ENCODE measurements around the gene TEX264.

TEX264 gene

DNA sequence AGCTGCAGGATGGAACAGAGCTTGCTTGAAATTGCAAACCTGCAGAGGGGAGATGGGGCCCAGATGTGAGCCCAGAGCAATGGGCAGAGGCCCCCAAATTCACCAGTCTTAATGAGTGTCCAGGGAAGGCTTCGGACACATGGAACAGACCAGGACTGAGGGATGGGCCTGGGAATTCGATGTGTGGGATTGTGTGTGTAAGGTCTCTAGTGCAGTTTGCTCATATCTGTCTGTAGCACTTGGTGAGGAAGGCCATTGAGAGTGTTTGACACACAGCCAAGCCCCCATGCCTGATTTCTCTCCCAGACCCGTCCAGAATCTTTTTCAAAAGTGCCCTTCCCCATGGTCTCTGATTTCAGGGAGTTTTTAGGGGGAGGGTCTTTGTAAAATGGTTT is 17.2 kb downstream of the TEX264 start:
- Histone ChIP-seq H3K27me3 (ENCODE audit: insufficient read depth, low read length, poor library complexity) (no peaks in the 10 kb centered on the region), H3K79me2 (ENCODE audit: insufficient read depth, low read length) (0 out of 2 replicates have a peak, but pooled peaks cover 5% of the 10 kb centered on the region), H4K20me1 (ENCODE audit: insufficient read depth, low read length) (peaks cover 67% of the 10 kb centered on the region), H3K4me3 (ENCODE audit: low read depth in 1 of 2, low read length in 2 of 2) (no peak overlapping the region), H3K4me2 (ENCODE audit: insufficient read depth, low read length) (no peak overlapping the region), H2AFZ (ENCODE audit: low read depth, low read length) (no peak overlapping the region), H3K9ac (ENCODE audit: low read depth, low read length) (no peak overlapping the region), H3K9me3 (ENCODE audit: insufficient read depth, low read length, severe bottlenecking) (no peaks in the 10 kb centered on the region), H3K27ac (ENCODE audit: low read length) (no peak overlapping the region), H3K4me1 (ENCODE audit: insufficient read depth, low read length) (peaks cover 19% of the 10 kb centered on the region), H3K36me3 (ENCODE audit: insufficient read depth, low read length) (peaks cover 91% of the 10 kb centered on the region)
- ATAC-seq (ENCODE audit: insufficient read depth, low read depth) (no peak), DNase-seq (no peak)
- TF ChIP-seq, protein P1, sequence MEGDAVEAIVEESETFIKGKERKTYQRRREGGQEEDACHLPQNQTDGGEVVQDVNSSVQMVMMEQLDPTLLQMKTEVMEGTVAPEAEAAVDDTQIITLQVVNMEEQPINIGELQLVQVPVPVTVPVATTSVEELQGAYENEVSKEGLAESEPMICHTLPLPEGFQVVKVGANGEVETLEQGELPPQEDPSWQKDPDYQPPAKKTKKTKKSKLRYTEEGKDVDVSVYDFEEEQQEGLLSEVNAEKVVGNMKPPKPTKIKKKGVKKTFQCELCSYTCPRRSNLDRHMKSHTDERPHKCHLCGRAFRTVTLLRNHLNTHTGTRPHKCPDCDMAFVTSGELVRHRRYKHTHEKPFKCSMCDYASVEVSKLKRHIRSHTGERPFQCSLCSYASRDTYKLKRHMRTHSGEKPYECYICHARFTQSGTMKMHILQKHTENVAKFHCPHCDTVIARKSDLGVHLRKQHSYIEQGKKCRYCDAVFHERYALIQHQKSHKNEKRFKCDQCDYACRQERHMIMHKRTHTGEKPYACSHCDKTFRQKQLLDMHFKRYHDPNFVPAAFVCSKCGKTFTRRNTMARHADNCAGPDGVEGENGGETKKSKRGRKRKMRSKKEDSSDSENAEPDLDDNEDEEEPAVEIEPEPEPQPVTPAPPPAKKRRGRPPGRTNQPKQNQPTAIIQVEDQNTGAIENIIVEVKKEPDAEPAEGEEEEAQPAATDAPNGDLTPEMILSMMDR (IDR thresholded peaks at IDR 0.05; ENCODE audit: borderline replicate concordance, extremely low read depth, low read length, poor library complexity, severe bottlenecking) = no peak
- TF ChIP-seq EZH2 (IDR thresholded peaks at IDR 0.05; ENCODE audit: borderline replicate concordance, low read depth, low read length, severe bottlenecking) = no peak

DNA sequence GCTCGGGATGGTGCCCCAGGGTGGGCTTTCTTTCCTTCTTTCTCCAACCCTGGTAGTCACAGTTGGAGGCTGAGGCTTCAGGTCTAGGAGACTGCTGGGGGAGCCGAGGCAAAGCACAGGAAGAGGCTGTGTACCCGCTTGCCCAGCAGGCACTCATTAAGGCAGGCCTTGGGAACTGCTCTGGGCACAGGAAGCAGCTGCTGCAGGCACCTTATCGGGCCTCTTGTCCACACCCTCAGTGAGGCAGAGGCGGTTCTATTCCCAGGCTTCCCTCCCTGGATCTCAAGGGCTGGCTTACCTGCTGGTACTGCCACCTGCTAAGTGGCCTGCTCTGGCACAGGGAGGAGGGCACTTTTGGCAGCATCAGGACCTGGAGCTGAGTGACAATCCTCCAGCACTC is 20.0 kb downstream of the TEX264 start:
- DNase-seq = no peak
- Histone ChIP-seq H3K9ac (ENCODE audit: low read depth, low read length) (no peak overlapping the region), H3K4me1 (ENCODE audit: insufficient read depth, low read length) (peaks cover 11% of the 10 kb centered on the region), H3K4me3 (ENCODE audit: low read depth in 1 of 2, low read length in 2 of 2) (no peak overlapping the region), H3K4me2 (ENCODE audit: insufficient read depth, low read length) (no peak overlapping the region), H3K27ac (ENCODE audit: low read length) (no peak overlapping the region), H2AFZ (ENCODE audit: low read depth, low read length) (no peak overlapping the region), H3K79me2 (ENCODE audit: insufficient read depth, low read length) (0 out of 2 replicates have a peak, but pooled peaks cover 5% of the 10 kb centered on the region), H3K36me3 (ENCODE audit: insufficient read depth, low read length) (peaks cover 87% of the 10 kb centered on the region), H3K9me3 (ENCODE audit: insufficient read depth, low read length, severe bottlenecking) (no peaks in the 10 kb centered on the region), H3K27me3 (ENCODE audit: insufficient read depth, low read length, poor library complexity) (no peaks in the 10 kb centered on the region), H4K20me1 (ENCODE audit: insufficient read depth, low read length) (peaks cover 66% of the 10 kb centered on the region)
- TF ChIP-seq, protein P1 (IDR thresholded peaks at IDR 0.05; ENCODE audit: borderline replicate concordance, extremely low read depth, low read length, poor library complexity, severe bottlenecking) = no peak
- TF ChIP-seq EZH2 (IDR thresholded peaks at IDR 0.05; ENCODE audit: borderline replicate concordance, low read depth, low read length, severe bottlenecking) = no peak
- no peak for ATAC-seq (ENCODE audit: insufficient read depth, low read depth)

DNA sequence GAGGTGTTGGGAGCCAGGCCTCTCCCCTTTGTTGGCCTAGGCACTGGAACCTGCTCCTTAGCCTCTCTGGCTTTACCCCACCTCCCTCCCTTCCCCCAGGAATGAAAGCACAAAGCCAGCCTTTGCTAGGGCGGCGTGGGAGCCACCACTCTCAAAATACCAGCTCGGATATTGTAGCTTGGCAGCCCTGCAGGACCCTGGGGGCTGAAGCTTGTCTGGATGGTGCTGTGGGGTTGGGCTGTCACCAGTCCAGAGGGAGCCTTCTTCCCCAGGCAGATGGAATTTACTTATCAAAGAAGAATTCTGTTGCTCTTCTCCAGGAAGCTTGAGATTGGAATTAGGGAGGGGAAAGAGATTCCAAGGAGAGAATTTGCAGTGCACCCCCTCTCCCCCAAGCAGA is 20.9 kb downstream of the TEX264 start:
- Histone ChIP-seq H3K36me3 (ENCODE audit: insufficient read depth, low read length) (peaks cover 87% of the 10 kb centered on the region), H3K4me1 (ENCODE audit: insufficient read depth, low read length) (peaks cover 2% of the 10 kb centered on the region), H4K20me1 (ENCODE audit: insufficient read depth, low read length) (peaks cover 71% of the 10 kb centered on the region), H3K27ac (ENCODE audit: low read length) (no peak overlapping the region), H3K79me2 (ENCODE audit: insufficient read depth, low read length) (0 out of 2 replicates have a peak, but pooled peaks cover 4% of the 10 kb centered on the region), H2AFZ (ENCODE audit: low read depth, low read length) (no peak overlapping the region), H3K9me3 (ENCODE audit: insufficient read depth, low read length, severe bottlenecking) (no peaks in the 10 kb centered on the region), H3K4me2 (ENCODE audit: insufficient read depth, low read length) (no peak overlapping the region), H3K9ac (ENCODE audit: low read depth, low read length) (no peak overlapping the region), H3K4me3 (ENCODE audit: low read depth in 1 of 2, low read length in 2 of 2) (no peak overlapping the region), H3K27me3 (ENCODE audit: insufficient read depth, low read length, poor library complexity) (no peaks in the 10 kb centered on the region)
- DNase-seq (no peak), ATAC-seq (ENCODE audit: insufficient read depth, low read depth) (no peak)
- TF ChIP-seq, protein P1 (IDR thresholded peaks at IDR 0.05; ENCODE audit: borderline replicate concordance, extremely low read depth, low read length, poor library complexity, severe bottlenecking) = no peak
- TF ChIP-seq EZH2 (IDR thresholded peaks at IDR 0.05; ENCODE audit: borderline replicate concordance, low read depth, low read length, severe bottlenecking) = no peak

DNA sequence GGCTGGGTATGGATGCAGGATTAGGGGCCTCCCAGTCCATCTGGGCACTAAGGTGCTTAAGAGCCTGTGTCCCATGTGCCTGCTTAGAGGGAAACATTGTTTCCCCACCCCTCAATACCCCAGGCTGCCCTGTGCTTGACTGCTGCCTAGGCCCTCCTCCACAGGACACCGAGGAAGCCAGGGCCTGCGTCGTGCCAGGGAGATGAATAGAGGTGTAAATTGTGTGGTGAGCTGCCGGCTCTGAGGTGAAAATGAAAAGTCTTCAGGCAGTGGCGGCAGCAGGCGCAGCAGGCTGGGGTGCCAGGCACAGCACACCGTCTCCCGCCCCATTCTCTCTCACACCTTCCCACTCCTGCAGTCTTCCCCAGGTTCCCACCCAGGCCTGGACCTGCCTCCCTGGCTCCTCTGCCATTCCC is 21.9 kb downstream of the TEX264 start:
- TF ChIP-seq, protein P1 (IDR thresholded peaks at IDR 0.05; ENCODE audit: borderline replicate concordance, extremely low read depth, low read length, poor library complexity, severe bottlenecking) = no peak
- TF ChIP-seq EZH2 (IDR thresholded peaks at IDR 0.05; ENCODE audit: borderline replicate concordance, low read depth, low read length, severe bottlenecking) = no peak
- Histone ChIP-seq H3K4me2 (ENCODE audit: insufficient read depth, low read length) (no peak overlapping the region), H4K20me1 (ENCODE audit: insufficient read depth, low read length) (peaks cover 72% of the 10 kb centered on the region), H2AFZ (ENCODE audit: low read depth, low read length) (no peak overlapping the region), H3K36me3 (ENCODE audit: insufficient read depth, low read length) (peaks cover 87% of the 10 kb centered on the region), H3K27me3 (ENCODE audit: insufficient read depth, low read length, poor library complexity) (no peaks in the 10 kb centered on the region), H3K4me3 (ENCODE audit: low read depth in 1 of 2, low read length in 2 of 2) (no peak overlapping the region), H3K9me3 (ENCODE audit: insufficient read depth, low read length, severe bottlenecking) (no peaks in the 10 kb centered on the region), H3K4me1 (ENCODE audit: insufficient read depth, low read length) (no peaks in the 10 kb centered on the region), H3K27ac (ENCODE audit: low read length) (no peak overlapping the region), H3K9ac (ENCODE audit: low read depth, low read length) (no peak overlapping the region), H3K79me2 (ENCODE audit: insufficient read depth, low read length) (no peaks in the 10 kb centered on the region)
- ATAC-seq (ENCODE audit: insufficient read depth, low read depth) (no peak), DNase-seq (no peak)
